H9 (cell line): ENCODE measurements around the gene CDH4. TPM values are rescaled to one million over a fixed set of nuclear protein-coding genes. Genes with fewer than 3 reads are reported as not detected.

Source experiments
- DNase-seq: peaks from one replicate; pipeline ENCODE4 v3.0.0-alpha.2; 2017
- H2AFZ ChIP-seq: one replicate; pipeline ENCODE4 v1.6.1; 2013; ENCODE audit warnings: mild to moderate bottlenecking, low read length, control low read depth, moderate library complexity
- H2AK5ac ChIP-seq: 2 replicates; pipeline ENCODE4 v1.6.1; 2013; ENCODE audit warnings: low read length, control low read depth, mixed read lengths; ENCODE audit not compliant: insufficient read length
- H2BK120ac ChIP-seq: one replicate; pipeline ENCODE4 v1.6.1; 2013; ENCODE audit warnings: low read depth, mild to moderate bottlenecking, low read length, control low read depth, inconsistent platforms; ENCODE audit not compliant: poor library complexity, severe bottlenecking
- H2BK12ac ChIP-seq: 2 replicates; pipeline ENCODE4 v1.6.1; 2013; ENCODE audit warnings: low read length, control low read depth, mixed read lengths, low read depth; ENCODE audit not compliant: insufficient read length
- H2BK15ac ChIP-seq: 2 replicates; pipeline ENCODE4 v1.6.1; 2013; ENCODE audit warnings: low read depth, low read length, control low read depth
- H2BK20ac ChIP-seq: one replicate; pipeline ENCODE4 v1.6.1; 2013; ENCODE audit warnings: low read depth, mild to moderate bottlenecking, low read length, control low read depth, inconsistent platforms; ENCODE audit not compliant: poor library complexity, severe bottlenecking
- H2BK5ac ChIP-seq: 2 replicates; pipeline ENCODE4 v1.6.1; 2013; ENCODE audit warnings: low read length, control low read depth, mixed read lengths; ENCODE audit not compliant: insufficient read length
- H3K14ac ChIP-seq: 2 replicates; pipeline ENCODE4 v1.6.1; 2013; ENCODE audit warnings: low read length, control low read depth; ENCODE audit not compliant: insufficient read depth
- H3K18ac ChIP-seq: 2 replicates; pipeline ENCODE4 v1.6.1; 2013; ENCODE audit warnings: low read depth, mild to moderate bottlenecking, mixed read lengths, low read length, control low read depth; ENCODE audit not compliant: insufficient read length
- H3K23ac ChIP-seq: 2 replicates; pipeline ENCODE4 v1.6.1; 2013; ENCODE audit warnings: low read length, control low read depth, mixed read lengths, low read depth; ENCODE audit not compliant: insufficient read length
- H3K23me2 ChIP-seq: 2 replicates; pipeline ENCODE4 v1.6.1; 2013; ENCODE audit warnings: low read depth, mild to moderate bottlenecking, mixed read lengths, low read length, control low read depth; ENCODE audit not compliant: insufficient read length, poor library complexity, severe bottlenecking
- H3K27ac ChIP-seq: 2 replicates; pipeline ENCODE4 v1.5.1; 2013; ENCODE audit warnings: low read length, control low read depth, mixed read lengths, low read depth; ENCODE audit not compliant: insufficient read length
- H3K27me3 ChIP-seq: 2 replicates; pipeline ENCODE4 v1.6.1; 2013; ENCODE audit warnings: low read length, control low read depth, inconsistent platforms; ENCODE audit not compliant: insufficient read depth
- H3K4ac ChIP-seq: 2 replicates; pipeline ENCODE4 v1.6.1; 2013; ENCODE audit warnings: low read depth, mild to moderate bottlenecking, control low read depth, inconsistent platforms, low read length, moderate library complexity
- H3K4me1 ChIP-seq: 2 replicates; pipeline ENCODE4 v1.6.1; 2013; ENCODE audit warnings: low read length, control low read depth, inconsistent platforms; ENCODE audit not compliant: insufficient read depth
- H3K4me2 ChIP-seq: 2 replicates; pipeline ENCODE4 v1.6.1; 2013; ENCODE audit warnings: low read length, control low read depth, mixed read lengths; ENCODE audit not compliant: insufficient read length, insufficient read depth
- H3K56ac ChIP-seq: 2 replicates; pipeline ENCODE4 v1.6.1; 2013; ENCODE audit warnings: low read depth, mild to moderate bottlenecking, mixed read lengths, low read length, control low read depth; ENCODE audit not compliant: insufficient read length
- H3K79me1 ChIP-seq: 2 replicates; pipeline ENCODE4 v1.6.1; 2013; ENCODE audit warnings: low read depth, mild to moderate bottlenecking, moderate library complexity, low read length, control low read depth, inconsistent platforms; ENCODE audit not compliant: insufficient read depth, poor library complexity, severe bottlenecking
- H3K79me2 ChIP-seq: 2 replicates; pipeline ENCODE4 v1.6.1; 2013; ENCODE audit warnings: low read length, control low read depth, inconsistent platforms; ENCODE audit not compliant: insufficient read depth
- H3K9ac ChIP-seq: 2 replicates; pipeline ENCODE4 v1.6.1; 2013; ENCODE audit warnings: low read length, control low read depth, mixed read lengths; ENCODE audit not compliant: insufficient read length; ENCODE audit errors: extremely low read depth
- H3K9me3 ChIP-seq: one replicate; pipeline ENCODE4 v1.6.1; 2013; ENCODE audit warnings: low read depth, low read length, inconsistent platforms; ENCODE audit not compliant: control insufficient read depth
- H3T11ph ChIP-seq: one replicate; pipeline ENCODE4 v1.6.1; 2013; ENCODE audit warnings: mild to moderate bottlenecking, low read length, control low read depth, inconsistent platforms
- H4K20me1 ChIP-seq: one replicate; pipeline ENCODE4 v1.6.1; 2013; ENCODE audit not compliant: control insufficient read depth, insufficient read length, insufficient read depth
- H4K5ac ChIP-seq: 2 replicates; pipeline ENCODE4 v1.6.1; 2013; ENCODE audit warnings: low read depth, mild to moderate bottlenecking, mixed read lengths, low read length, control low read depth; ENCODE audit not compliant: insufficient read length
- H4K8ac ChIP-seq: replicated peaks from 2 replicates; pipeline ENCODE4 v1.6.1; 2013; ENCODE audit warnings: low read length, control low read depth, mixed read lengths, low read depth; ENCODE audit not compliant: insufficient read length
- H4K91ac ChIP-seq: 2 replicates; pipeline ENCODE4 v1.6.1; 2013; ENCODE audit warnings: low read depth, mild to moderate bottlenecking, moderate library complexity, mixed read lengths, low read length, control low read depth; ENCODE audit not compliant: insufficient read length
- H3K27ac Mint-ChIP-seq, 3 experiments: 2 replicates in 2 of 3; 3 replicates in 1 of 3; pipeline ENCODE4 v1.8.0; 2020 to 2021; ENCODE audit warnings: mixed read lengths in 3 of 3, mild to moderate bottlenecking in 1 of 3, moderate library complexity in 1 of 3
- H3K27me3 Mint-ChIP-seq: 2 replicates; pipeline ENCODE4 v1.8.0; 2021; ENCODE audit warnings: low read depth, mild to moderate bottlenecking, moderate library complexity, mixed read lengths
- H3K36me3 Mint-ChIP-seq, 3 experiments: 2 replicates in 2 of 3; 3 replicates in 1 of 3; pipeline ENCODE4 v1.8.0; 2020 to 2021; ENCODE audit warnings: low read depth in 3 of 3, mixed read lengths in 3 of 3; ENCODE audit not compliant: insufficient read depth in 1 of 3
- H3K4me1 Mint-ChIP-seq, 2 experiments: 2 replicates each; pipeline ENCODE4 v1.8.0; 2020; ENCODE audit warnings: mixed read lengths in 2 of 2
- H3K4me3 Mint-ChIP-seq, 2 experiments: 2 replicates in 1 of 2; 3 replicates in 1 of 2; pipeline ENCODE4 v1.8.0; 2020 to 2021; ENCODE audit warnings: mild to moderate bottlenecking in 2 of 2, mixed read lengths in 2 of 2, moderate library complexity in 1 of 2
- H3K9me3 Mint-ChIP-seq, 2 experiments: 2 replicates in 1 of 2; 3 replicates in 1 of 2; pipeline ENCODE4 v1.8.0; 2020; ENCODE audit warnings: mild to moderate bottlenecking in 2 of 2, mixed read lengths in 2 of 2, moderate library complexity in 1 of 2
- WGBS: extraction: QIAGEN DNeasy Blood & Tissue Kit; methylation state at CpG from one replicate; pipeline ENCODE4 v1.1.7; 2013; ENCODE audit warnings: missing lambda C conversion rate, low lambda C conversion rate, mixed read lengths; ENCODE audit not compliant: insufficient read length; ENCODE audit errors: extremely low coverage; 5-methylcytosine and 5-hydroxymethylcytosine counted together
- total RNA-seq: library from RNA; stranded (reverse); gene quantifications from 2 replicates; pipeline ENCODE4 v1.2.1, GENCODE V29; 2021
- TF ChIP-seq, protein P1 (sequence below): fragments of 200-600 bp; sonication (generic); conservative IDR thresholded peaks from 3 replicates; pipeline ENCODE4 v1.8.0; 2021; ENCODE audit warnings: antibody characterized with exemption, mild to moderate bottlenecking

The CDH4 gene
- total RNA-seq, 1 experiment from 2014 or later: 3.0 TPM

DNA sequence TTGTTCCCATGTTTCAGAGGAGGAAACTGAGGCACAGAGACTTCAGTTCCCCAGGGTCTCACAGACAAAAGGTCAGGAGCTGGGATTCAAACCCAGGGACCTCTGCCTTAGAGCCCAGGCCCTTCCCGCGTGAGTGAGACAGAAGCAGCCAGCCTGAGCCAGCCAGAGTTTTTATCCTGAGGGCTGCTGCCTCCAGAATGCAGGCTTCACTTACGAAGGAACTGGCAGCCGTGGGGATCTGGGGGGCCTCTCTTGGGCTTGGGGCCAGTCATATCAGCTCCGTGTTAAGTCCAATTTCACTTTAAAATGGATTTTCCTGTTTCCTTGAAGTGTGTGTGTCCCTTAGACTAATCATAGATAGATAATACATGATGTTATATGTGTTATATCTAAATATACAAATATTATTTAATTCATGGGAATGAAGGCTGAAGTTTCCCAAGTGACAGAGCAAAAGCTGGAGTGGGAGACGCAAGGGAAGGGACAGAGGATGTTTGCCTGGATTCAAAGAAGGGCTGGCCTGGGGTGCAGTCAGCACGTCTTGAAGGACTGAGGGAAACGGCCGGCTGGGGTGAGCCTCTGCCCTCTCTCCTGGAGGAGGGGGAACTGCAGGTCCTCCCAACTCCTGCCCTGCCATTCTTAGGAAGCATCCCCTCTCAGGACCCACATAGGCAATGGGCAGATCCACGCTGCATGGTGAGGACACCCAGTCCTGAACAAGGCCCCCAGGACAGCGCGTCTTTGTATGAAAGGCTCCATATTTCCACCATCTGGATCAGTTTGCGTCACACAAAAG lies 320.1 kb downstream of the CDH4 start:
- H4K20me1 ChIP-seq: no peaks in the 10 kb centered on the region
- TF ChIP-seq, protein P1, sequence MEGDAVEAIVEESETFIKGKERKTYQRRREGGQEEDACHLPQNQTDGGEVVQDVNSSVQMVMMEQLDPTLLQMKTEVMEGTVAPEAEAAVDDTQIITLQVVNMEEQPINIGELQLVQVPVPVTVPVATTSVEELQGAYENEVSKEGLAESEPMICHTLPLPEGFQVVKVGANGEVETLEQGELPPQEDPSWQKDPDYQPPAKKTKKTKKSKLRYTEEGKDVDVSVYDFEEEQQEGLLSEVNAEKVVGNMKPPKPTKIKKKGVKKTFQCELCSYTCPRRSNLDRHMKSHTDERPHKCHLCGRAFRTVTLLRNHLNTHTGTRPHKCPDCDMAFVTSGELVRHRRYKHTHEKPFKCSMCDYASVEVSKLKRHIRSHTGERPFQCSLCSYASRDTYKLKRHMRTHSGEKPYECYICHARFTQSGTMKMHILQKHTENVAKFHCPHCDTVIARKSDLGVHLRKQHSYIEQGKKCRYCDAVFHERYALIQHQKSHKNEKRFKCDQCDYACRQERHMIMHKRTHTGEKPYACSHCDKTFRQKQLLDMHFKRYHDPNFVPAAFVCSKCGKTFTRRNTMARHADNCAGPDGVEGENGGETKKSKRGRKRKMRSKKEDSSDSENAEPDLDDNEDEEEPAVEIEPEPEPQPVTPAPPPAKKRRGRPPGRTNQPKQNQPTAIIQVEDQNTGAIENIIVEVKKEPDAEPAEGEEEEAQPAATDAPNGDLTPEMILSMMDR: no peak
- no peak overlapping the region for H3T11ph ChIP-seq
- peaks cover 4% of the 10 kb centered on the region; the same call in 1 of the 2 replicates for H3K4me1 ChIP-seq
- H3K79me1 ChIP-seq: no peaks in the 10 kb centered on the region
- H2AK5ac ChIP-seq: no peak overlapping the region
- no peak overlapping the region for H4K5ac ChIP-seq
- H3K27ac ChIP-seq: no peak overlapping the region
- H3K18ac ChIP-seq: no peak overlapping the region
- H3K4me2 ChIP-seq: no peak overlapping the region
- no peak overlapping the region for H4K91ac ChIP-seq
- H2BK15ac ChIP-seq: no peak overlapping the region
- no peaks in the 10 kb centered on the region for H3K9me3 ChIP-seq
- WGBS: no CpG with 5 or more reads among the region's 13 CpGs
- H3K4me3 Mint-ChIP-seq: no peak overlapping the region
- H3K56ac ChIP-seq: no peak overlapping the region
- H3K23me2 ChIP-seq: no peaks in the 10 kb centered on the region
- no peak overlapping the region for H3K14ac ChIP-seq
- H3K4ac ChIP-seq: no peak overlapping the region
- DNase-seq: no peak
- no peak overlapping the region for H3K27ac Mint-ChIP-seq
- H4K8ac ChIP-seq: no peak overlapping the region
- no peak overlapping the region for H2BK12ac ChIP-seq
- H2BK20ac ChIP-seq: no peak overlapping the region
- H3K27me3 Mint-ChIP-seq: peaks cover 26% of the 10 kb centered on the region
- peaks cover 2% of the 10 kb centered on the region; the same call in 1 of the 2 replicates for H3K27me3 ChIP-seq
- H2BK120ac ChIP-seq: no peak overlapping the region
- no peaks in the 10 kb centered on the region for H3K79me2 ChIP-seq
- no peak overlapping the region for H2AFZ ChIP-seq
- H2BK5ac ChIP-seq: no peak overlapping the region
- no peak overlapping the region for H3K23ac ChIP-seq
- H3K36me3 Mint-ChIP-seq: no peaks in the 10 kb centered on the region; a peak in 2 of 7 replicates
- no peaks in the 10 kb centered on the region; a peak in 1 of 5 replicates for H3K9me3 Mint-ChIP-seq
- peaks cover 23 to 24% of the 10 kb centered on the region in 2 experiments for H3K4me1 Mint-ChIP-seq
- H3K9ac ChIP-seq: no peak overlapping the region
